GM20431 (cell line): Measurements from ENCODE around the gene OR2T6.
"Not testable (repeated sequence)": the region's sequence is repeated elsewhere in the genome, so short reads cannot be mapped to it uniquely, and the experiment has no call there.

Source experiments
- in situ Hi-C: fragments of 300-500 bp; cut with MseI, MboI; formaldehyde crosslinking; loops from one replicate; pipeline ENCODE4 v1.15.0; 2020; ENCODE audit warnings: low sequenced_read_pairs; ENCODE audit not compliant: unreplicated experiment

Gene OR2T6

DNA sequence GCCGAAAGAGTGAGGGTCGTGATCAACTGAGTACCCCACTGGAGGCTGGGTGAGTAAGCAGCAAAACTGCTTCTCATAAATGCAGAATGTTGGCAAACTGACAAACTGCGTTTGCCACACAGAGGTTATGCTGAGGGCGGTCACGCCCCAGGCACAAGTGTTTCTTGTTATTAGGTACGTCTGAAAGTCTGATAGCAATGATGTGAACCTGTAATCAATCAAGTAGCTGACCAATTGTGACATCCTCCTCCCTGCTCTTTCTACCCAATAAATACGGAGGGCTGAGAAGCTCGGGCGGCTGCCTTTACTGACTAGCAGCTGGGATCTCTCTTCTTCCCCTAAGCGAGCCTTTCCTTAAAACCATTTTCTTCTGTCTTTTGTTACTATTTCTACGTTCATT is 56.1 kb downstream of the OR2T6 start:
- in situ Hi-C loops = not testable (repeated sequence)

DNA sequence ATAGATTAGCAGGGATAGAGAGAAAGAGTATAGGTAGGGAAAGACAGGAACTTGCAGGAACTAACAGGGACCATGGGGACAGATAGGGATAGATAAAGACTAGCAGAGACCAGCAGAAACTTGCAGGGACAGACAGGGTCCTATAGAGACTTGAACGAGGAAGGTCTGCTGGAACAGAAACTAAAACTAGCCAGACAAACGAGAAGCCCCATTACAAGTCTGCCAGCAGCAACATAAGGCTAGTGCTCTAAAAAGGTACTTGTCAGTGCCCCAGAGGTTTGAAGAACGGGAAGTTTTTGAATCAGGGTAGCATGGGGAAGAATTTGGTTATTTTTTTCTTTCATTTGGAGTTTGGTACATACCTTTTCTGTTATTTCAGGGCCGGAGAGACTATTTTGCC is 56.7 kb downstream of the OR2T6 start:
- in situ Hi-C loops = not testable (repeated sequence)

DNA sequence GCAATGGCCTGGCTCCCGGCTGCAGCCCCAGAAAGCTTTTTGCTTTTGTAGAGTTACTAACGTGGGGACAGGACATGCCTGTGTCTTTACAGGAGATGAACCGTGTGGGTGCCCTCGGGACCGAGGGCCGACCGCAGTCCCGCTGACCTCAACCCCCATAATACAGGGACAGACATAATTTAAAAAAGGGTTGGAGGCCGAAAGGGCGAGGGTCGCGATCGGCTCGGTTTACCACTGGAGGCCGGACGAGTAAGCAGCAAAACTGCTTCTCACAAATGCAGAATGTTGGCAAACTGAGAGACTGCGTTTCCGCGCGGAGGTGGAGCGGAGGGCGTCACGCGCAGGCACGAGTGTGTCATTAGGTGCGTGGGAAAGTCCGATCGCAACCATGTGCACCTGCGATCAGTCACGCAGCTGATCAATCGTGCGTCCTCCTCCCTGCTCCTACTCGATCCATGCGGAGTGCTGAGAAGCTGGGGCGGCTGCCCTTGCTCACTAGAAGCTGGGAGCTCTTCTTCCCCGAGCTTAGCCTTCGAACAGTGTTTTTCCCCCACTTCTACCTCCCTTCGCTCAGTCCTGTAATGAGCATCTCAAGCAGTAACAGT is 58.4 kb downstream of the OR2T6 start:
- in situ Hi-C loops = not testable (repeated sequence)

DNA sequence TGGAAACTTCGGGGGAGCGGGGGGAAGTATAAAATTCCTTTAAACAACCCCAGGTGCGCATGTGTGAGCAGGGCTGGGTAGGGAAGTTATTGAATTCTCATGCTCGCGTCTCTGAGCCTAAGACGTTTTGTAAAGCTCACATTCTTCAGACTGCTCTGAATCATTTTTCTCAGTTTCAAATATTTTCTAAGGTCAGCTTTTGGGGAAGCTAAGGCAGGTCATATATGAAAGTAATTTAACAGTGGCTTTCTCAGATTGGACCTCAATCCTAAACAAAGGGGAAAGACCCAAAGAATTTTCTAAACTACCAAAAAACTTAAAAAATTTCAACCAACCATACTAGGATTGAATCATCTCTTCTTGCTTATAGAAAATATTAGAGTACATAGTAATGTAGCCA is 59.4 kb downstream of the OR2T6 start:
- in situ Hi-C loops = not testable (repeated sequence)

DNA sequence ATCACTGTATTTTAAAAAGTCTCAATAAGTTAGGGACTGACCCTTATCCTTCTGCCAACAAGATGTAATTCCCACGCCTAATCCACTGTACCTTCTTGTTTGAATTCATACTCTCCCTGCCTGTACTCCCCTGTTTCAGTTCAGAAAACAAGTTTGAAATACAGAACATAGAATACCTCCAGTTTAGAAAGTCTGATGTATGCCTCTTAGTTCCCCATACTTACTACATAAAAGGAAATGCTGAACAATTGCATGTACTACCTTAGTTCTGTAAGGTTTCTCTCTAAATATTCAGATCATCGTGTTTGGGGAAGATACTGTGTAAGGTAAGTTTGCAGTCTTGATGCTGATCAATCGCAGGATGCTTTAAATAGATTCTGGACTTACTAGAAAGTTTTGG is 60.8 kb downstream of the OR2T6 start:
- in situ Hi-C loops = not testable (repeated sequence)

DNA sequence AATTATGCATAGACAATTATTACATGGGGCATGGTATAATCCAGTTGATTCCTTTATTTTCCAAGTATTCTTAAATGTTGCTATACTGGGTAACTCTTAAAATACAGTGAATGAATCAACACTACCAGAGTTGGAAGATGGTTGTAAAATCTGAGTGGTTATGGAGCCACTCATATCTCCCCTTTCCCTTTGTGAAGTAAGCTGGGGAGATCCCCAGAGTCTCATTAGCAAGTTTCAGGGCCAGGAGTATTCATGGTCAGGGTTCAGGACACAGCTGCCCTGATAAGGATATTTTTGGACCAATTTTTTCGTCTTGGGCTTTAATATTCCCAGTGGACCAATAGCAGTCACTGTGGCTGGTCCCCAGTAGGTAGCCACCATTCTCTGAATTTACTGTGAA is 63.1 kb downstream of the OR2T6 start:
- in situ Hi-C loops = not testable (repeated sequence)

DNA sequence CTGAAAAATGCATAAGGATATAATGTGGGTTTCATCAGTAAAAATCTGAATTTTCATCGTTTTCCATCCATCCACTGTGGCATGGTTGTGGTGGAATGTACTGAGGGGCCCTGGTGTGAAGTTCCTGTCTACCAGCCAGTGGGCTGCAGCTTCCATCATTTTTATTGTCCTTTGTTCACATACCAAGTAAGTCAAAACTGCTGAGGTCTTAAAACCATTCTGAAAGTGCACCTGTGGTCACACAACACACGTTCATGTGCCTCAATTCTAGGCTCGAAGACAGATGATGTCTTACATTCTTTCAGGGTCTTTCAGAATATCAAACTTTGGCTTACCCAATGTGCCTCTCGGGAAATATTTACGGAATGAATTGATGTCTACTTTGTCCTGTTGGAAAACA is 63.7 kb downstream of the OR2T6 start:
- in situ Hi-C loops = not testable (repeated sequence)
